ENCODE results near the gene CSN3. TPM values are rescaled to one million over a fixed set of nuclear protein-coding genes. Genes with fewer than 3 reads are reported as not detected.
"Not testable (repeated sequence)": the region's sequence is repeated elsewhere in the genome, so short reads cannot be mapped to it uniquely, and the experiment has no call there.

CSN3 gene, protein sequence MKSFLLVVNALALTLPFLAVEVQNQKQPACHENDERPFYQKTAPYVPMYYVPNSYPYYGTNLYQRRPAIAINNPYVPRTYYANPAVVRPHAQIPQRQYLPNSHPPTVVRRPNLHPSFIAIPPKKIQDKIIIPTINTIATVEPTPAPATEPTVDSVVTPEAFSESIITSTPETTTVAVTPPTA
- total RNA-seq (2022) = not detected in 2 replicates
- not detected for Bru-seq, nascent RNA
- BruChase-seq, experiment 1, labeled RNA remaining after a 2-hour chase = percentile 7 among the genes with signal in this experiment
- BruChase-seq, experiment 2, labeled RNA remaining after a 6-hour chase = not detected
- long read RNA-seq = 0 reads

DNA sequence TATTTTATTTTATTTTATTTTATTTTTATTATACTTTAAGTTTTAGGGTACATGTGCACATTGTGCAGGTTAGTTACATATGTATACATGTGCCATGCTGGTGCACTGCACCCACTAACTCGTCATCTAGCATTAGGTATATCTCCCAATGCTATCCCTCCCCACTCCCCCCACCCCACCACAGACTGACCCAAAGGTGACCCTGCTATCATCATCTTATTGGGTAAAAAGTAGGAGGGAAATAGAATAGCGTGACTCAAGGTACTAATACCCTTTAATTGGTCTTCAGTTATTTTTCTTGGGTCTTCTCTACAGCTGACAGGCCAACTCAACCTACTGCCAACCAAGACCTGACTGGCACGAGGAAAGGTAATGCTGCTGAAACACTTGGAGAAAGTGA is at the start of gene CSN3:
Gene CSN3 (plus strand): TSS at position 301 of the 400 bp plus-strand sequence. CDS start 2,223 bp downstream, outside the sequence.
- H3K4me3 ChIP-seq (ENCODE audit: low read depth, low read length); intact Hi-C loops (cut with micrococcal nuclease; ENCODE audit: unreplicated experiment); H3K36me3 ChIP-seq (ENCODE audit: control insufficient read depth, insufficient read depth, low read length); H3K9me3 Mint-ChIP-seq (ENCODE audit: unreplicated experiment); DNase-seq; H3K36me3 Mint-ChIP-seq (ENCODE audit: insufficient read depth, unreplicated experiment); H3K4me3 Mint-ChIP-seq (ENCODE audit: unreplicated experiment); H3K9me3 ChIP-seq; BruUV-seq (replicated peaks); H3K27me3 ChIP-seq (replicated peaks; ENCODE audit: control insufficient read depth, insufficient read depth, low read length); H3K27me3 Mint-ChIP-seq (ENCODE audit: insufficient read depth, unreplicated experiment); POLR2A ChIA-PET; H3K27ac Mint-ChIP-seq (ENCODE audit: unreplicated experiment): not testable (repeated sequence)
- H3K4me1 Mint-ChIP-seq (ENCODE audit: low read depth, unreplicated experiment) = peaks cover 23% of the 10 kb centered on the region
- H3K4me1 ChIP-seq = peaks cover 18% of the 10 kb centered on the region
- CTCF ChIA-PET = interaction anchor here (0.7 kb wide), 1 partner anchor 20 kb away, joined by 3 read pairs; no protein-coding TSS in a partner anchor

DNA sequence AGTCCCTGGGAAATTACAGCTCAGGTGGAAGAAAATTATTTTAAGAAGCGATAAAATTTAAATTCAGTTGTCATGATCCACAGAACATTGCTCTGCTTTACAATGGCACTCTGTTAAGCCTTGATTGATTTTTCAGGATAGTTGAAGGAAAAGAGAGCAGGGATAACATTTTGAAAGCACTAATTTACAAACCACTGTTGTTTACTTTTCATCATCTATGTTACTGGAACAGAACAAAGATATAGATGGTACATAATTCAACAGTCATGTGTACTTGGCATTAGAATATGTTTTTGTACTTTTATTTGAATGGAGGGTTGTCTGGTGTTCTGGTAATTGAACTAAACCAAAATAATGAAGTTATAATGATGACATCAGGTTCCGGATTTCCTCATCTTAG is 49.5 kb upstream of the CSN3 start:
- no peaks in the 10 kb centered on the region; the same call in 1 of the 2 replicates for H3K9me3 ChIP-seq
- H3K36me3 ChIP-seq (ENCODE audit: control insufficient read depth, insufficient read depth, low read length) = no peaks in the 10 kb centered on the region
- peaks cover 16% of the 10 kb centered on the region for H3K4me1 ChIP-seq
- intact Hi-C loops (cut with micrococcal nuclease; ENCODE audit: unreplicated experiment) = no loop called here
- H3K4me1 Mint-ChIP-seq (ENCODE audit: low read depth, unreplicated experiment) = peaks cover 5% of the 10 kb centered on the region
- no peak overlapping the region for H3K4me3 ChIP-seq (ENCODE audit: low read depth, low read length)
- BruUV-seq (replicated peaks) = no TSS peak
- ChIA-PET CTCF (no interaction called here), POLR2A (no interaction called here)
- DNase-seq = no peak
- no peaks in the 10 kb centered on the region for H3K27me3 Mint-ChIP-seq (ENCODE audit: insufficient read depth, unreplicated experiment)
- H3K27me3 ChIP-seq (replicated peaks; ENCODE audit: control insufficient read depth, insufficient read depth, low read length) = no peaks in the 10 kb centered on the region
- H3K27ac Mint-ChIP-seq (ENCODE audit: unreplicated experiment) = no peak overlapping the region
- no peak overlapping the region for H3K4me3 Mint-ChIP-seq (ENCODE audit: unreplicated experiment)
- TF ChIP-seq, protein P1, sequence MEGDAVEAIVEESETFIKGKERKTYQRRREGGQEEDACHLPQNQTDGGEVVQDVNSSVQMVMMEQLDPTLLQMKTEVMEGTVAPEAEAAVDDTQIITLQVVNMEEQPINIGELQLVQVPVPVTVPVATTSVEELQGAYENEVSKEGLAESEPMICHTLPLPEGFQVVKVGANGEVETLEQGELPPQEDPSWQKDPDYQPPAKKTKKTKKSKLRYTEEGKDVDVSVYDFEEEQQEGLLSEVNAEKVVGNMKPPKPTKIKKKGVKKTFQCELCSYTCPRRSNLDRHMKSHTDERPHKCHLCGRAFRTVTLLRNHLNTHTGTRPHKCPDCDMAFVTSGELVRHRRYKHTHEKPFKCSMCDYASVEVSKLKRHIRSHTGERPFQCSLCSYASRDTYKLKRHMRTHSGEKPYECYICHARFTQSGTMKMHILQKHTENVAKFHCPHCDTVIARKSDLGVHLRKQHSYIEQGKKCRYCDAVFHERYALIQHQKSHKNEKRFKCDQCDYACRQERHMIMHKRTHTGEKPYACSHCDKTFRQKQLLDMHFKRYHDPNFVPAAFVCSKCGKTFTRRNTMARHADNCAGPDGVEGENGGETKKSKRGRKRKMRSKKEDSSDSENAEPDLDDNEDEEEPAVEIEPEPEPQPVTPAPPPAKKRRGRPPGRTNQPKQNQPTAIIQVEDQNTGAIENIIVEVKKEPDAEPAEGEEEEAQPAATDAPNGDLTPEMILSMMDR (IDR thresholded peaks at IDR 0.05; ENCODE audit: insufficient read depth in 1 of 2, low read depth in 1 of 2, low read length in 1 of 2, severe bottlenecking in 1 of 2, unreplicated experiment in 1 of 2) = no peak
- peaks cover 17% of the 10 kb centered on the region for H3K9me3 Mint-ChIP-seq (ENCODE audit: unreplicated experiment)
- H3K36me3 Mint-ChIP-seq (ENCODE audit: insufficient read depth, unreplicated experiment) = no peaks in the 10 kb centered on the region

DNA sequence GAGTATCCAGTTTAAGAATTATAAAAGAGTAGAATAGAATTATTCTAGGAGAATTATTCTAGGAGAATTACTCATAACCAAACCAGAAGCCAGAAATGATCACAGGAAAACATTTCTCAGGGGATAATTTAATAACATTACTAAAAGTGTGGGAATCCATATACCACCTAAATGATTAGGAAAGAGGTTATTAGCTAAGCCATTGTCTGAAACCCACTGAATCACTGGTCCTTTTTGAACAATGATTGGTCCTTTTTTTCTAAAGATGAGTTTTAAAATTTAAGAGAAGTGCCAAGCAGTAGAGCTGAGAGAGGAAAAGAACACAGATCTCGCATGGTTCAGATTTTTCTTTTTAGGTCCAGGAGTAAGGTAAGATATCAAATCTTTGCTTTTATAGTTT is 47.0 kb upstream of the CSN3 start, which contains the start of gene ODAM:
Gene ODAM (plus strand): TSS at position 301 of the 400 bp plus-strand sequence. CDS start 819 bp downstream, outside the sequence.
- no peaks in the 10 kb centered on the region for H3K36me3 Mint-ChIP-seq (ENCODE audit: insufficient read depth, unreplicated experiment)
- Histone ChIP-seq H3K4me3 (ENCODE audit: low read depth, low read length) (no peak within 1 kb of the TSS), H3K4me1 (peaks cover 24% of the 10 kb centered on the region), H3K9me3 (no peaks in the 10 kb centered on the region), H3K36me3 (ENCODE audit: control insufficient read depth, insufficient read depth, low read length) (no peaks in the 10 kb centered on the region), H3K27me3 (replicated peaks; ENCODE audit: control insufficient read depth, insufficient read depth, low read length) (no peaks in the 10 kb centered on the region)
- peaks cover 11% of the 10 kb centered on the region for H3K9me3 Mint-ChIP-seq (ENCODE audit: unreplicated experiment)
- TF ChIP-seq, protein P1 (IDR thresholded peaks at IDR 0.05; ENCODE audit: insufficient read depth in 1 of 2, low read depth in 1 of 2, low read length in 1 of 2, severe bottlenecking in 1 of 2, unreplicated experiment in 1 of 2) = no peak
- BruUV-seq (replicated peaks) = no TSS peak
- intact Hi-C loops (cut with micrococcal nuclease; ENCODE audit: unreplicated experiment) = no loop called here
- no peaks in the 10 kb centered on the region for H3K27me3 Mint-ChIP-seq (ENCODE audit: insufficient read depth, unreplicated experiment)
- no peak within 1 kb of the TSS for H3K4me3 Mint-ChIP-seq (ENCODE audit: unreplicated experiment)
- H3K27ac Mint-ChIP-seq (ENCODE audit: unreplicated experiment) = no peak within 1 kb of the TSS
- CTCF ChIA-PET = no interaction called here
- H3K4me1 Mint-ChIP-seq (ENCODE audit: low read depth, unreplicated experiment) = peaks cover 12% of the 10 kb centered on the region
- DNase-seq = no peak
- POLR2A ChIA-PET = no interaction called here
